ENCODE data around the gene R3HDM1.
"Not testable (repeated sequence)": the region's sequence is repeated elsewhere in the genome, so short reads cannot be mapped to it uniquely, and the experiment has no call there.

Gene R3HDM1

GRCh38 chr2:135647836-135648579 lies 116.7 kb downstream of the R3HDM1 start:
- no peak for DNase-seq
- H3K27me3 ChIP-seq (replicated peaks): no peaks in the 10 kb centered on the region
- in situ Hi-C loops (cut with HindIII; ENCODE audit: low pct_ligation_motif_present, low sequenced_read_pairs): no loop called here
- peaks cover 11% of the 10 kb centered on the region for H3K36me3 ChIP-seq (replicated peaks)
- H3K4me3 ChIP-seq (ENCODE audit: low read depth, low read length): no peak overlapping the region
- no peak overlapping the region for H3K27ac ChIP-seq
- TF ChIP-seq CTCF (IDR thresholded peaks at IDR 0.05; ENCODE audit: low read depth, low read length, missing control alignments): no peak

GRCh38 chr2:135650721-135651120 lies 119.4 kb downstream of the R3HDM1 start:
- no peaks in the 10 kb centered on the region for H3K27me3 ChIP-seq (replicated peaks)
- in situ Hi-C loops (cut with HindIII; ENCODE audit: low pct_ligation_motif_present, low sequenced_read_pairs): no loop called here
- H3K36me3 ChIP-seq (replicated peaks): peaks cover 11% of the 10 kb centered on the region
- H3K4me3 ChIP-seq (ENCODE audit: low read depth, low read length): no peak overlapping the region
- DNase-seq: no peak
- H3K27ac ChIP-seq: no peak overlapping the region
- no peak for TF ChIP-seq CTCF (IDR thresholded peaks at IDR 0.05; ENCODE audit: low read depth, low read length, missing control alignments)

GRCh38 chr2:135651717-135652116 lies 120.4 kb downstream of the R3HDM1 start:
- no peak for TF ChIP-seq CTCF (IDR thresholded peaks at IDR 0.05; ENCODE audit: low read depth, low read length, missing control alignments)
- Histone ChIP-seq H3K27ac (no peak overlapping the region), H3K27me3 (replicated peaks) (no peaks in the 10 kb centered on the region), H3K36me3 (replicated peaks) (peaks cover 10% of the 10 kb centered on the region), H3K4me3 (ENCODE audit: low read depth, low read length) (no peak overlapping the region)
- DNase-seq: no peak
- in situ Hi-C loops (cut with HindIII; ENCODE audit: low pct_ligation_motif_present, low sequenced_read_pairs): no loop called here

- H3K4me3 ChIP-seq (ENCODE audit: low read depth, low read length); in situ Hi-C loops (cut with HindIII; ENCODE audit: low pct_ligation_motif_present, low sequenced_read_pairs); H3K27ac ChIP-seq; H3K27me3 ChIP-seq (replicated peaks); DNase-seq: not testable (repeated sequence)
- H3K36me3 ChIP-seq (replicated peaks): peaks cover 10% of the 10 kb centered on the region
Observed at GRCh38 chr2:135654239-135654638, 123.0 kb downstream of the R3HDM1 start.

GRCh38 chr2:135657806-135658582 lies 126.7 kb downstream of the R3HDM1 start:
- H3K27me3 ChIP-seq (replicated peaks): no peaks in the 10 kb centered on the region
- H3K27ac ChIP-seq: no peak overlapping the region
- DNase-seq: no peak
- H3K4me3 ChIP-seq (ENCODE audit: low read depth, low read length): no peak overlapping the region
- in situ Hi-C loops (cut with HindIII; ENCODE audit: low pct_ligation_motif_present, low sequenced_read_pairs): no loop called here
- TF ChIP-seq CTCF (IDR thresholded peaks at IDR 0.05; ENCODE audit: low read depth, low read length, missing control alignments): no peak
- peaks cover 2% of the 10 kb centered on the region for H3K36me3 ChIP-seq (replicated peaks)

- no peaks in the 10 kb centered on the region for H3K27me3 ChIP-seq (replicated peaks)
- DNase-seq: peak; percentile 79
- in situ Hi-C loops (cut with HindIII; ENCODE audit: low pct_ligation_motif_present, low sequenced_read_pairs): no loop called here
- no peak overlapping the region for H3K4me3 ChIP-seq (ENCODE audit: low read depth, low read length)
- no peak for TF ChIP-seq CTCF (IDR thresholded peaks at IDR 0.05; ENCODE audit: low read depth, low read length, missing control alignments)
- no peak overlapping the region for H3K27ac ChIP-seq
- no peaks in the 10 kb centered on the region for H3K36me3 ChIP-seq (replicated peaks)
Observed at GRCh38 chr2:135662088-135662487, 130.8 kb downstream of the R3HDM1 start.

Data from brain microvascular endothelial cell (primary cell).